ENCODE measurements around the gene MTHFSD. TPM values are rescaled to one million over a fixed set of nuclear protein-coding genes. Genes with fewer than 3 reads are reported as not detected.
A peak's percentile ranks its signal among the peaks of the same experiment; 100 is the strongest.

MTHFSD gene
- total and polyA plus RNA-seq, 10 donors = 9.1 to 32.1 (median 18.0) TPM

DNA sequence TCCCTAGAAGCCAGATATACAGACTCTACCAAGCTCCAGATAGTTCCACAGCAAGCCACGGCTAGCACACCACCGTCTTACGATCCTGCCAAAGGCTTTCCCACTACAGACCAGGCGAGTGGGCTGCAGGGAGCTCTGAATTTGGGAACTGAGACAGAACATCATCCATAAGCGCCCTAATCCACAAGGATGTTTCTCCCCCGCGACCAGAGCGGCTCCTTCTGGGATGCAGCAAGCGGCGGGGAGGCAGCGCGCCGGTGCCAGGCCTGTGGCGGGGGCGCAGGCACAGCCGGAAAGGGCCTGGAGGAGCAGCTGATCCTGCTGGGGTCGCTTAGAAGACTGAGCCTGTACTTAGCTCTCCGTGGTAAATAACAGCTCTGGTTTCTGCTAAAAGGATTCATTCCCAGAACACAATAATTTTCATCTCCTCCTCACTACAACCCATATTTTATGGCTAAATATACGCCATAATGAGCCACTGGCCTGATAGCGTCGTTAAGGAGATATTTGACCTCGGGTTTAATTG is 60.9 kb downstream of the MTHFSD start:
- Histone ChIP-seq H3K36me3 (no peaks in the 10 kb centered on the region), H3K4me1 (peaks cover 0 to 27% (median 2%) of the 10 kb centered on the region in 6 donors), H3K4me3 (no peak overlapping the region), H3K27me3 (replicated peaks in 1 of 7) (peaks cover 8 to 100% (median 71%) of the 10 kb centered on the region in 7 donors), H3K9me3 (no peaks in the 10 kb centered on the region), H3K27ac (no peak overlapping the region)
- peak; percentile 47 for DNase-seq
- no peak for TF ChIP-seq POLR2AphosphoS5 (IDR thresholded peaks at IDR 0.05)
- TF ChIP-seq, protein P1, sequence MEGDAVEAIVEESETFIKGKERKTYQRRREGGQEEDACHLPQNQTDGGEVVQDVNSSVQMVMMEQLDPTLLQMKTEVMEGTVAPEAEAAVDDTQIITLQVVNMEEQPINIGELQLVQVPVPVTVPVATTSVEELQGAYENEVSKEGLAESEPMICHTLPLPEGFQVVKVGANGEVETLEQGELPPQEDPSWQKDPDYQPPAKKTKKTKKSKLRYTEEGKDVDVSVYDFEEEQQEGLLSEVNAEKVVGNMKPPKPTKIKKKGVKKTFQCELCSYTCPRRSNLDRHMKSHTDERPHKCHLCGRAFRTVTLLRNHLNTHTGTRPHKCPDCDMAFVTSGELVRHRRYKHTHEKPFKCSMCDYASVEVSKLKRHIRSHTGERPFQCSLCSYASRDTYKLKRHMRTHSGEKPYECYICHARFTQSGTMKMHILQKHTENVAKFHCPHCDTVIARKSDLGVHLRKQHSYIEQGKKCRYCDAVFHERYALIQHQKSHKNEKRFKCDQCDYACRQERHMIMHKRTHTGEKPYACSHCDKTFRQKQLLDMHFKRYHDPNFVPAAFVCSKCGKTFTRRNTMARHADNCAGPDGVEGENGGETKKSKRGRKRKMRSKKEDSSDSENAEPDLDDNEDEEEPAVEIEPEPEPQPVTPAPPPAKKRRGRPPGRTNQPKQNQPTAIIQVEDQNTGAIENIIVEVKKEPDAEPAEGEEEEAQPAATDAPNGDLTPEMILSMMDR (IDR thresholded peaks at IDR 0.05 in 8 of 11, conservative IDR thresholded peaks at IDR 0.05 in 3 of 11) = no peak
- TF ChIP-seq POLR2A (IDR thresholded peaks at IDR 0.05) = no peak
- intact Hi-C loops (cut with DNase I; ENCODE audit: low total_unique reads) = no loop called here
- 7 to 26% (median 15%) methylated on average over 11 to 22 of the region's 22 CpGs for WGBS, 5 donors

DNA sequence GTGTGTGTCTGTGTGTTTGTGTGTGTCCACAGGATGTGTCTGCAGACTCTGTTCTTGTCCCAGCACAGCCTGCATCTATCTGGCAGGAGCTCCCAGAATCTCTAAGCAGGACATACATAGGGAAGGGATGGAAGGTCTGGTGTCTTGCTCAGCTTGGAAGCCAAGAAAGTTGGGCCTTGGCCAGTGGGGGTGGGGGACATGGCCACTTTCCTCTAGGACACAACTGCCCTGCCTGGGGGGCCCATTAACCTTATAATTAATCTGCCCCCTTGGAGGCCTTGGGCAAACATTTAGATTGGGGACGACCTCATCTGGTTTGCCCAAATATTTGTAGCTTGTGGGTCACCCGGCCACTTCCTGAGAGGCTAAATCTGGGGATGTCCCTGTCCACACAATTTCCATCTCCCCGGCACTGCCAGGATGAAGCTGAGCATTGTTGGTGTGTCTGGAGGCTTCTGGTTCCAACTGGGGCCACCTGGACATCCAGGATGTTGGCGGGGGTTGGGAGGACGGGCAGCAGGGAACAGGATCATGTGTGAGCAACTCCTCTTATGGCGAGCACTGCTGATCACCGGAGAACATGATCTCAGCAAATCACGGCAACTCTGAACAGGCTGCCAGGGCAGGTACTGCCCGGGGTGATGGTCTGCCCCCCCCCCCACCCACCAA is 61.9 kb downstream of the MTHFSD start:
- intact Hi-C loops (cut with DNase I; ENCODE audit: low total_unique reads) = no loop called here
- H3K27me3 ChIP-seq (replicated peaks in 1 of 7) = peaks cover 0 to 100% (median 63%) of the 10 kb centered on the region in 7 donors
- no peaks in the 10 kb centered on the region for H3K36me3 ChIP-seq
- DNase-seq = no peak
- 34 to 45% (median 41%) methylated on average over 1 to 9 of the region's 9 CpGs for WGBS, 5 donors
- TF ChIP-seq, protein P1 (IDR thresholded peaks at IDR 0.05 in 8 of 11, conservative IDR thresholded peaks at IDR 0.05 in 3 of 11) = no peak
- TF ChIP-seq POLR2A (IDR thresholded peaks at IDR 0.05) = no peak
- no peak for TF ChIP-seq POLR2AphosphoS5 (IDR thresholded peaks at IDR 0.05)
- peaks cover 0 to 19% (median 0%) of the 10 kb centered on the region in 6 donors for H3K4me1 ChIP-seq
- H3K4me3 ChIP-seq = no peak overlapping the region
- H3K9me3 ChIP-seq = no peaks in the 10 kb centered on the region
- no peak overlapping the region for H3K27ac ChIP-seq

DNA sequence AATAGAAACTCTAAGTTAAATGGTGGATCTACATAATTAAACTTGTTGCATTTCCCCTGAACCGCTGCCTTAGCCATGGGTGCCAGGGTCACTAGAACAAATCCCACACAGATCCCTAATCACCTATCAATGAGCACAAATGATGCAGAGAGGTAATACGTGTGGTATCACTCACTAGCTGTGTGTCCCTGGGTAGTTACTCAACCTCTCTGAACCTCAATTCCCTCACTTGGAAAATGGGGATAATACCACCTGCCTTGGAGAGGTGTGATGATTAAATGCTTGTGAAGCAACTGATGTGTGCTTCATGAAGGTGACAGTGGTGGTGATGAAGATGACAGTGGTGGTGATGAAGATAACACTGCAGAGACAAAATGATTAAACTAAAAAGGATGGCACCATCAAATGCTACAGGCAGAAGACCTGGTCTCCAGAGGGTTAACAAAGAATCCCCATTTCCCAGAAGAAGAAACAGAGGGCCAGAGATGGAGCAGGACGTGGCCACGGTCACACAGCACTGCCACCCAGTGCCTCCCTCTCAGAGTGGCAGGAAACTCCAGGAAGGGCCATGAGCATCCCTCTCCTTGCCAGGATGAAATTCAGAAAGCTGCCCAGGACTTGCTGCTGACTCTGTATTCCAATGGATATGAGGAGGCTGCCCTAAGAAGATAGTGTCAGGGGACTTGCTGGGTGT is 62.6 kb downstream of the MTHFSD start:
- DNase-seq = no peak
- Histone ChIP-seq H3K4me3 (no peak overlapping the region), H3K4me1 (peaks cover 0 to 15% (median 0%) of the 10 kb centered on the region in 6 donors), H3K9me3 (no peaks in the 10 kb centered on the region), H3K27ac (no peak overlapping the region), H3K27me3 (replicated peaks in 1 of 7) (peaks cover 0 to 98% (median 56%) of the 10 kb centered on the region in 7 donors), H3K36me3 (no peaks in the 10 kb centered on the region)
- intact Hi-C loops (cut with DNase I; ENCODE audit: low total_unique reads) = no loop called here
- TF ChIP-seq, protein P1 (IDR thresholded peaks at IDR 0.05 in 8 of 11, conservative IDR thresholded peaks at IDR 0.05 in 3 of 11) = no peak
- TF ChIP-seq POLR2A (IDR thresholded peaks at IDR 0.05) = no peak
- no peak for TF ChIP-seq POLR2AphosphoS5 (IDR thresholded peaks at IDR 0.05)
- 54 to 76% (median 67%) methylated on average over 4 of the region's 4 CpGs for WGBS, 5 donors

DNA sequence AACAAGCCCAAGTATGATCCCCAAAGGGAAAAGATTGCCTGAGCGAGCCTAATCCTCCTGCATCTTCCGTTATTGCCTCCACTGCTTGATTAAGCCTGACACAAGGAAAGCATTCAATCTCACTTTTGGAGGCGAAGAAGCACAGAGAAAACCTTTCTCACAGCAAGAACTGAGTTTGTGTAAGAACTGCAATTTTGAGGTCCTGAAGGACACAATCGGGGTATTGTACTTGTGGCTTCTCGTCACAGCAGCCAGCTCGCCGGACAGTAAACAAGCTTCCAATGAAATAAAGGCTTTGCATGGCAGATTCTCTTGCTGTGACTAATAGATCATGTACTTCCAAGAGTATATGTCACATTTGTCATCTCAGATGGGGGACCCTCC is 63.4 kb downstream of the MTHFSD start:
- H3K27me3 ChIP-seq (replicated peaks in 1 of 7) = peaks cover 0 to 98% (median 48%) of the 10 kb centered on the region in 7 donors

More for the DNA sequence above, 63.4 kb downstream of the MTHFSD start:
- 86 to 91% (median 91%) methylated on average over 7 of the region's 7 CpGs for WGBS, 5 donors
- intact Hi-C loops (cut with DNase I; ENCODE audit: low total_unique reads) = no loop called here
- Histone ChIP-seq H3K9me3 (no peaks in the 10 kb centered on the region), H3K4me1 (peaks cover 0 to 7% (median 0%) of the 10 kb centered on the region in 6 donors), H3K4me3 (no peak overlapping the region), H3K36me3 (no peaks in the 10 kb centered on the region), H3K27ac (no peak overlapping the region)
- no peak for DNase-seq
- TF ChIP-seq POLR2AphosphoS5 (IDR thresholded peaks at IDR 0.05) (no peak), POLR2A (IDR thresholded peaks at IDR 0.05) (no peak)
- TF ChIP-seq, protein P1 (IDR thresholded peaks at IDR 0.05 in 8 of 11, conservative IDR thresholded peaks at IDR 0.05 in 3 of 11) = no peak

All from spleen (tissue), 11 donors.